ENCODE results near the gene OR13H1. TPM values are rescaled to one million over a fixed set of nuclear protein-coding genes. Genes with fewer than 3 reads are reported as not detected.
"Not testable (repeated sequence)": the region's sequence is repeated elsewhere in the genome, so short reads cannot be mapped to it uniquely, and the experiment has no call there.

The OR13H1 gene
- total RNA-seq, 1 experiment from 2014 or later: not detected

GRCh38 chrX:131578735-131579367 lies 35.0 kb downstream of the OR13H1 start:
- not testable (repeated sequence) for H3K36me3 ChIP-seq; DNase-seq; H3K4me1 ChIP-seq; H3K27ac ChIP-seq; H3K4me3 ChIP-seq; H3K27me3 ChIP-seq; H3K9me3 ChIP-seq (replicated peaks)

- no peak overlapping the region for H3K27ac ChIP-seq
- peak in 1 of 2 experiments; percentile 2 for DNase-seq
- no peak overlapping the region for H3K4me3 ChIP-seq
- no peaks in the 10 kb centered on the region for H3K36me3 ChIP-seq
- no peaks in the 10 kb centered on the region for H3K4me1 ChIP-seq
- H3K27me3 ChIP-seq: no peaks in the 10 kb centered on the region
- H3K9me3 ChIP-seq (replicated peaks): no peaks in the 10 kb centered on the region
Observed at GRCh38 chrX:131588995-131589394, 45.1 kb downstream of the OR13H1 start.

All from SJCRH30 (cell line).